Activated naive CD4-positive, alpha-beta T cell treated with anti-CD3 and anti-CD28 coated beads for 36 hours (primary cell): Measurements from ENCODE around the gene CYP2B6. TPM values are rescaled to one million over a fixed set of nuclear protein-coding genes. Genes with fewer than 3 reads are reported as not detected.
"Not testable (repeated sequence)": the region's sequence is repeated elsewhere in the genome, so short reads cannot be mapped to it uniquely, and the experiment has no call there.

ENCODE experiments used
- CTCF ChIA-PET: fragments of 350-600 bp; sonication (Branson Sonifier 250); formaldehyde crosslinking; loops from one replicate; lab custom pipeline; 2021; ENCODE audit warnings: antibody characterized with exemption; lab: Charles Lee
- DNase-seq: peaks from one replicate; pipeline ENCODE4 v3.0.0-alpha.2; 2020
- H3K27ac Mint-ChIP-seq: one replicate; pipeline ENCODE4 v1.8.0; 2021; ENCODE audit warnings: mild to moderate bottlenecking, mixed read lengths
- H3K27me3 Mint-ChIP-seq: one replicate; pipeline ENCODE4 v1.8.0; 2021; ENCODE audit warnings: low read depth, mixed read lengths
- H3K36me3 Mint-ChIP-seq: one replicate; pipeline ENCODE4 v1.8.0; 2021; ENCODE audit warnings: low read depth, mixed read lengths
- H3K4me1 Mint-ChIP-seq: one replicate; pipeline ENCODE4 v1.8.0; 2021; ENCODE audit warnings: low read depth, mixed read lengths
- H3K4me3 Mint-ChIP-seq: one replicate; pipeline ENCODE4 v1.8.0; 2021; ENCODE audit warnings: mild to moderate bottlenecking, moderate library complexity, mixed read lengths
- H3K9me3 Mint-ChIP-seq: one replicate; pipeline ENCODE4 v1.8.0; 2021; ENCODE audit warnings: mixed read lengths
- intact Hi-C: fragments of 100-400 bp; cut with micrococcal nuclease; formaldehyde crosslinking; loops from one replicate; pipeline ENCODE4 v1.15.1; 2023
- total RNA-seq, 2 experiments: library from RNA; stranded (reverse); gene quantifications; one replicate each; pipeline ENCODE4 v1.2.3, GENCODE V29; 2021

The CYP2B6 gene
- total RNA-seq, 2 experiments from 2014 or later, result not detected

GRCh38 chr19:41053331-41053730 lies 62.2 kb downstream of the CYP2B6 start:
- H3K4me3 Mint-ChIP-seq, H3K9me3 Mint-ChIP-seq, intact Hi-C loops, H3K27ac Mint-ChIP-seq, CTCF ChIA-PET, H3K36me3 Mint-ChIP-seq, DNase-seq, H3K4me1 Mint-ChIP-seq: not testable (repeated sequence)
- peaks cover 15% of the 10 kb centered on the region for H3K27me3 Mint-ChIP-seq

GRCh38 chr19:41064974-41065569 lies 74.0 kb downstream of the CYP2B6 start:
- DNase-seq, result no peak
- Mint-ChIP-seq H3K27ac (no peak overlapping the region), H3K9me3 (no peaks in the 10 kb centered on the region), H3K4me1 (peaks cover 2% of the 10 kb centered on the region), H3K4me3 (no peak overlapping the region), H3K27me3 (peaks cover 8% of the 10 kb centered on the region), H3K36me3 (no peaks in the 10 kb centered on the region)
- CTCF ChIA-PET, result no interaction called here
- intact Hi-C loops, result no loop called here

Other genes with a start within 250 kb of the CYP2B6 start
- gene ACTMAP, start 240.8 kb upstream of the CYP2B6 start, total RNA-seq, result 10 to 100 TPM; 23.0 to 25.0 TPM
- gene SNRPA, start 240.1 kb upstream of the CYP2B6 start, total RNA-seq, result 100 to 1,000 TPM; 264 to 312 TPM
- gene MIA, start 215.8 kb upstream of the CYP2B6 start, total RNA-seq, result not detected
- gene RAB4B, start 213.0 kb upstream of the CYP2B6 start, total RNA-seq, result 10 to 100 TPM; 40.0 to 40.3 TPM
- gene EGLN2, start 192.1 kb upstream of the CYP2B6 start, total RNA-seq, result 10 to 100 TPM; 80.0 to 83.7 TPM
- not detected for gene CYP2A6, start 140.8 kb upstream of the CYP2B6 start, total RNA-seq
- not detected for gene CYP2A7, start 109.1 kb upstream of the CYP2B6 start, total RNA-seq
- gene CYP2A13, start 97.2 kb downstream of the CYP2B6 start, total RNA-seq, result not detected
- not detected for gene CYP2F1, start 123.2 kb downstream of the CYP2B6 start, total RNA-seq
- gene CYP2S1, start 201.9 kb downstream of the CYP2B6 start, total RNA-seq, result 1 to 10 TPM in 1 of 2 experiments, under 1 TPM in 1; 0.79 to 1.9 TPM
- under 1 TPM in 1 of 2 experiments, not detected in 1; 0.10 TPM for gene AXL, start 227.9 kb downstream of the CYP2B6 start, total RNA-seq